Fibroblast of mammary gland (primary cell): ENCODE measurements around the gene BAZ1A.

Experiments used
- DNase-seq: peaks from one replicate; pipeline ENCODE4 v3.0.0-alpha.2; 2010; ENCODE audit warnings: low read depth
- H3K4me3 ChIP-seq: 2 replicates; pipeline ENCODE4 v1.5.1; 2011; ENCODE audit warnings: low read depth, mild to moderate bottlenecking, low read length, moderate library complexity; ENCODE audit not compliant: control insufficient read depth
- CTCF ChIP-seq: conservative IDR thresholded peaks from 2 replicates; pipeline ENCODE4 v1.5.1; 2011; ENCODE audit warnings: low read depth, low read length, inconsistent platforms; ENCODE audit not compliant: control insufficient read depth, insufficient read depth

The BAZ1A gene

DNA sequence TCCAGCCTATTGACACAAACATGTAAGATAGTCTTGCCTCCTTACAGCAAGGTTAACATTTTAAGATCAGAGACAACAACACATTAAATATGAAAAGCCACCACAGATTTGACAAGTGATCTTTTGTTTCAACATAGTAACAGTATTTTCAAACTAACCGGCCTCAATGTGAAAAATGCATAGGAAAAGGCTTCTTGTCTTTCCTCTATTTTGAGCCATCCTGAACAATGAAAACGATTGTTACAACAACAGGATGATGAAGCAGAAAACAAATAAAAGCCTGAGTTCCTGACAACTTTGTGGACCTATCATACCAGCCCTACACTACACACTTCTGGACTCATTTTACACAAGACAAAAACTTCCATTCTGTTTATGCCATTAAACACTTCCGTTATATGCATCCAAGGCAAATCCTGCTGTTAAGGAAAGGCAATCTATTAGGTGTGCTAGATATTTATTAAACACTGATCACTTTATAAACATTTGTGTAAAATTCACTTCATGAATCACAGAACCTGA lies 37.3 kb downstream of the BAZ1A start:
- no peak for TF ChIP-seq CTCF
- DNase-seq, result no peak

DNA sequence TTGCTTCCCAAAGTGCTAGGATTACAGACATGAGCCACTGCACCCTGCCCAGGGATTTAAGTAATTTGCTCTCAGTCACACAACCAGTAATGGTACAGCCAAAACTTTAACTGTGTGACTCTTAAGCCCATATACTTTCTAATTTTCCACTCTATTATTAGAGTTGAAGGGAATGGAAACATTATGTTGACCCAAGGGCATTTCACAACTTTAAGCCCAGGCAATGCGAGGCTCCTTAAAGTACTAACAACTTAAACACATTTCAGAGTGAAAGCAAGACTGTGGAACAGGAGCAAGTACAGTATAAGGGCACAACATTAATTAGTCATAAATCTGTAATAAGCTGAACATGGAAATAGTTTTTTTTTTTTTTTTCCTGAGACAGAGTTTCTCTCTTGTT lies 39.8 kb downstream of the BAZ1A start:
- no peak for TF ChIP-seq CTCF
- no peak for DNase-seq
- H3K4me3 ChIP-seq, result no peak overlapping the region

More for the DNA sequence above, 37.3 kb downstream of the BAZ1A start:
- no peak overlapping the region for H3K4me3 ChIP-seq

GRCh38 chr14:34833549-34834523 lies 41.3 kb downstream of the BAZ1A start:
- no peak for TF ChIP-seq CTCF
- H3K4me3 ChIP-seq, result no peak overlapping the region

DNA sequence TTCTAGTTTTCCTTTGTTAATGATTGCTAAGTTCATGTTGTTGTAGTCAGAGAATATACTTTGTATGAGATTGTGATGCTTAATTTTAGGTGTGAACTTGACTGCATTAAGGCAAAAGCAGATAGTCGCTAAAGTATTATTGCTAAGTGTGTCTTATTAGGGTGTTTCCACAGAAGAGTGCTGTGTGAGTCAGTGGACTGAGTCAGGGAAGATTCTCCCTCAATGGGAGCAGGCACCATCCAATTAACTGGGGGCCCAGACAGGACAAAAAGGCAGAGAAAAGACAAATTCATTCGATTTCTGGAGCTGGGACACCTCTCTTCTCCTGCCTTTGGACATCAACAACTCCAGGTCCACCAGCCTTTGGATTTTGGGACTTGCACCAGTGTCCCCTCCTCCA lies 48.5 kb downstream of the BAZ1A start:
- no peak overlapping the region for H3K4me3 ChIP-seq
- no peak for TF ChIP-seq CTCF
- peak; percentile 70 for DNase-seq

More at GRCh38 chr14:34833549-34834523, 41.3 kb downstream of the BAZ1A start:
- DNase-seq, result no peak

- DNase-seq, result no peak
- H3K4me3 ChIP-seq, result no peak overlapping the region
- TF ChIP-seq CTCF, result no peak
Observed at GRCh38 chr14:34824826-34825225, 50.3 kb downstream of the BAZ1A start.

GRCh38 chr14:34824256-34824655 lies 50.9 kb downstream of the BAZ1A start:
- DNase-seq, result no peak
- no peak overlapping the region for H3K4me3 ChIP-seq
- no peak for TF ChIP-seq CTCF
